HG03469 (cell line): ENCODE measurements around the gene NPVF.

ENCODE experiments used
- ATAC-seq: cut with Tn5 transposase; IDR thresholded peaks from one replicate; pipeline ENCODE4 v1.9.1; 2021; ENCODE audit warnings: mild to moderate bottlenecking, moderate library complexity, moderate number of reproducible peaks; ENCODE audit not compliant: unreplicated experiment

The NPVF gene

GRCh38 chr7:25179325-25179724 is 49.0 kb downstream of the NPVF start:
- ATAC-seq, result no peak
